ENCODE measurements around the gene ACAP3. TPM values are rescaled to one million over a fixed set of nuclear protein-coding genes. Genes with fewer than 3 reads are reported as not detected.

ACAP3 gene
- total RNA-seq, 1 donor from 2014 or later: 55.2 TPM

DNA sequence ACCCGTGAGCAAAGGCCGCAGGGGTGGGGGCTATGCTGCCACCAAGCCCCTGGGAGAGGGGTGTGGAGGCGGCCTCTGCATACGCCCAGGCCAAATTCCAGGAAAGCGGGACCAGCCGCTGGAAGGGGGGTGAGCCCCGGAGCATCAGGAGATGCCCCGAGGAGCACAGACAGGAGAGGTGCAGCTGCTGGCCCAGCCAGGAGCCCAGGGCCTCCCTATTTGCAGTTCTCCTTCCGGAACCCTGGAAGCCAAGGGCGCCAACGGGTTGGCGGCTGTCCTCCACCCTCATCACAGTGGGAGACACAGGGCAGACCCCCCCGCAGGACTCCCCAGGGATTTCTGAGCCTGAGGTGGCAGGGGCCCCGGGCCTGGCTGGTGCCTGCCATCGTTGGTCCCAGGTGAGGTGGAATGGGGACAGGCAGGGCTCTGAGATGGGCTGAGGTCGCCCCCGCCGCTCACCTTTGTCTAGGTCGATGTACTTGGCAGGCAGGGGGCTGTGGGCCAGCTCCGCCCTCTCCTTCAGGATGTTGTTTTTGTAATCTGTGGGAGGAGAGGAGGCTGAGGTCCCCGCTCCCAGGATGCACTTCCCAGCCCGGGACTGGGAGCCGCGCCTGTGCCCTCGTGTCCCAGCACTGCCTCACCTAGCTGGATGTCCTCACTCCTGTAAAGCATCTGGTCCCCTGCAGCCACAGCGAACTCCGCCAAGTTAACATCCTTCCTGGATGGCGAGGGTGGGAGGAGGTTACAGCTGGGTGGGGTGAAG, 45.8 kb upstream of the ACAP3 start:
- H3K27ac ChIP-seq: no peak overlapping the region

DNA sequence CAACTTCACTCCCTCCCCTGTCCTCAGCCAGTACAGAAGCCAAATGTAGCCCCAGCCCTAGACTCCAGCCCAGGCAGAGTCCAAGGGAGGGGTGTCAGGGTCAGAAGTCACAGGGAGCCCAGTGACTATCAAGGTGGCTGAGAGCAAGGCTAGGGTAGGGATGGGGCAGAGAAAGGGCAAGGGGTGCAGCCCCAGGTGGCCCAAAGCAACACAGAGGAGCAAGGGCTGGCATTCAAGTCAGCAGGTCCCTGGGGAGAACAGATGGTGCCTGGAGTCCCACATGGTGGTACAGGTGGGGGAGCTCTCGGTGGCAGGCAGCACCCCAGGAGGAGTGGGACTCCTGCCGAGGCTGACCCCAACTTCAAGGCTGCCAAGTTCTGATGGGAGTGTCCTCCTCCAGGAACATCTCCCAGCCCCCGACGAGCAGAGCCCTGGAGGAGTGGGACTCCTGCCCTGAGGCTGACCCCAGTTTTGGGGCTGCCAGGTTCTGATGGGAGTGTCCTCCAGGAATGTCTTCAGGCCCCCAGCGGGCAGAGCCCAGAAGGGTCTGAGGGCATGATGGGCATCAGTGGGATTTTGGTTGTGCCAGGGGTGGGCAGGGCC, 45.2 kb upstream of the ACAP3 start:
- no peaks in the 10 kb centered on the region for H3K9me3 ChIP-seq
- ATAC-seq: no peak
- no peaks in the 10 kb centered on the region for H3K36me3 ChIP-seq
- no peak overlapping the region for H3K27ac ChIP-seq
- intact Hi-C loops (cut with DNase I): no loop called here
- DNase-seq: no peak
- H3K4me1 ChIP-seq: peaks cover 26% of the 10 kb centered on the region
- no peak overlapping the region for H3K4me3 ChIP-seq
- peaks cover 15% of the 10 kb centered on the region for H3K27me3 ChIP-seq
- TF ChIP-seq, protein P1, sequence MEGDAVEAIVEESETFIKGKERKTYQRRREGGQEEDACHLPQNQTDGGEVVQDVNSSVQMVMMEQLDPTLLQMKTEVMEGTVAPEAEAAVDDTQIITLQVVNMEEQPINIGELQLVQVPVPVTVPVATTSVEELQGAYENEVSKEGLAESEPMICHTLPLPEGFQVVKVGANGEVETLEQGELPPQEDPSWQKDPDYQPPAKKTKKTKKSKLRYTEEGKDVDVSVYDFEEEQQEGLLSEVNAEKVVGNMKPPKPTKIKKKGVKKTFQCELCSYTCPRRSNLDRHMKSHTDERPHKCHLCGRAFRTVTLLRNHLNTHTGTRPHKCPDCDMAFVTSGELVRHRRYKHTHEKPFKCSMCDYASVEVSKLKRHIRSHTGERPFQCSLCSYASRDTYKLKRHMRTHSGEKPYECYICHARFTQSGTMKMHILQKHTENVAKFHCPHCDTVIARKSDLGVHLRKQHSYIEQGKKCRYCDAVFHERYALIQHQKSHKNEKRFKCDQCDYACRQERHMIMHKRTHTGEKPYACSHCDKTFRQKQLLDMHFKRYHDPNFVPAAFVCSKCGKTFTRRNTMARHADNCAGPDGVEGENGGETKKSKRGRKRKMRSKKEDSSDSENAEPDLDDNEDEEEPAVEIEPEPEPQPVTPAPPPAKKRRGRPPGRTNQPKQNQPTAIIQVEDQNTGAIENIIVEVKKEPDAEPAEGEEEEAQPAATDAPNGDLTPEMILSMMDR (IDR thresholded peaks at IDR 0.05): no peak

More for the DNA sequence above, 45.8 kb upstream of the ACAP3 start:
- Histone ChIP-seq H3K4me3 (no peak overlapping the region), H3K9me3 (no peaks in the 10 kb centered on the region), H3K4me1 (peaks cover 25% of the 10 kb centered on the region), H3K36me3 (no peaks in the 10 kb centered on the region), H3K27me3 (peaks cover 22% of the 10 kb centered on the region)
- TF ChIP-seq, protein P1 (IDR thresholded peaks at IDR 0.05): no peak
- DNase-seq: no peak
- intact Hi-C loops (cut with DNase I): no loop called here
- ATAC-seq: no peak

DNA sequence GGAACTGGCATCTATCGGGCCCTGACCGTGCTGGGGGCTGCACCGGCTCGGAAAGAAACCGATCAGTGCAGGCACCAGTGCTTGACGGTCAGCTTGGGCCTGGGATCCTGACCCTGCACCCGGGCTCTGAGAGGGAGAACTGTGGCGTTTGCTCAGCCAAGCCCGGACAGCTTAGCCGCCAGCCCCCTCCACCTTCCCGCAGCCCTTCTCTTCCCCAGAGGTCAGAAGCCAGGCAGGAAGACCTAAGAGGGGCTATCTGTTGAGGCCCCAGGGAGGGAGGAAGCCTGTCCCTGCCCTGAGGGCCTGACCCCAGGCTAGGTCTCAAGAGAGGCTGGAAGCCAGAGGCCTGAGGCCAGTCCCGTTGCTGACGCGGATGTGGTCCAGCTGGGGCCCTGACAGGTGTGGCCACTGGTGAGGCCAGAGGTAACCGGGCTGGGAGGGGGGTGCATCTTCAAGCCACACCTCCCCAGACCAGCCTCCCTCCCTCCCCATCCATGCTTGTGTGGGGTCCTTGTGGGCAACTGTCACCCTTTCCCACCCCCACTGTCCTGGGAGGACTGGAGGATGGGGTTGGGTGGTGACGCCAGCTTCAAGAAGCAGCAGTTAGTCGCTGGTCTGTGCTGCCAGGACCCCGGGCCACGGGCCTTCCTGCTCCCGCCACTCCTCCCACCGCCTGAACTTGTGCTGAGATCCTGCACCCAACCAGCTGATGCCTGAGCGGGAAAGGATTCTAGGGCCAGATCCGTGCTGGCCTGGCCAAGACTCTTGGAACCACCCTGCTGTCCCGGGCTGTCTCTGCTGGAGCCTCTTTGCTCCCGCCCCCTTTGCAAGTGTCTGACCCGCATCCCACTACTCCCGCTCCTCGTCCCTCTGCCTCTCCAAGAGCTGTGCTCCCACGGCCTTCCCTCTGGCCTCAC, 44.0 kb upstream of the ACAP3 start:
- Histone ChIP-seq H3K36me3 (no peaks in the 10 kb centered on the region), H3K27ac (peak overlapping the region; percentile 30), H3K9me3 (no peaks in the 10 kb centered on the region), H3K27me3 (peaks cover 11% of the 10 kb centered on the region), H3K4me3 (no peak overlapping the region), H3K4me1 (peaks cover 35% of the 10 kb centered on the region)
- TF ChIP-seq, protein P1 (IDR thresholded peaks at IDR 0.05): no peak
- DNase-seq: no peak
- no peak for ATAC-seq
- intact Hi-C loops (cut with DNase I): no loop called here

DNA sequence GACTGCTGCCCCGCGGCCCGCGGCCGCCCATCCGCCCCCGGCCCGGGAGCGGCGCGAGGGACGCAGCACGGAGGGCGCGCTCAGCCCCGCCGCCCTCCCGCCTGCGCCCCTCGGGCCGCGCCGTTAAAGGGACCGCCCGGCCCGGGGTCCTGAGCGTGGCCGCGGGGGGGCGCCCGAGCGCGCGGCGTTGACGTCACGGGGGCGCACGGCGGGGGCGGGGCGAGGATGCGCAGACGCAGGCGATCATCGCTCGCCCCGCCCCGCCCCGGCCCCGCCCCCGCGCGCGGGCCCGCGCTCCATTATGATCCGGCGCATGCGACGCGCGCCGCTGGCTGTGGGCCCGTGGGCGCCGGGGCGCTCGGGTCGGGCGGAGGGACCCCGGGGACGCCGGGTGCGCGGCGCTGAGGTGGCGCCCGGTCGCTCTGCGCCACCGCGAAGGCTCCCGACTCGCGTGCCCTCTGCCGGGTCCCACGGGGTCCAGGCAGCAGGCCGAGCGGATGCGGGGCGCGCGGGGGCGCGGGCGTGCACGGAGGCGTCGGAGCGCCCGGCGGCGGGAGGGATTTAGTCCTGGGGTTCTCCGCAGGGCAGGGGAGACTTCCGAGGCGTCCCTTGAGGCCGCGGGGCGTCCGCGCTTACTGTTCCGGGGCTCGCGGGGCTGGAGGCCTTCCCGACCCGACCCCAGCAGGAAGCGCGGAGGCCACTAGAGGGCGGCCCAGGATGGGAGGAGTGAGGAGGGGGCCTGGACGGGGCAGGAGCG, 41.7 kb upstream of the ACAP3 start, which contains the start of gene DVL1:
Gene DVL1, minus strand, starts transcription at position 163 of the 757 bp plus-strand sequence. CDS start 353 bp downstream, outside the sequence.
- intact Hi-C loops (cut with DNase I): no loop called here
- no peaks in the 10 kb centered on the region for H3K9me3 ChIP-seq
- peak within 1 kb of the TSS; percentile 65 for H3K4me3 ChIP-seq
- DNase-seq (peak; percentile 86), ATAC-seq (peak; percentile 66)
- TF ChIP-seq, protein P1 (IDR thresholded peaks at IDR 0.05): peak; percentile 42
- H3K4me1 ChIP-seq: peaks cover 45% of the 10 kb centered on the region
- H3K36me3 ChIP-seq: no peaks in the 10 kb centered on the region
- H3K27me3 ChIP-seq: peaks cover 11% of the 10 kb centered on the region
- peak within 1 kb of the TSS; percentile 84 for H3K27ac ChIP-seq
